Erythroblast (primary cell): ENCODE results near the gene CLSTN2.

Source experiments
- GATA1 ChIP-seq: IDR thresholded peaks from 2 replicates; pipeline ENCODE4 v1.6.1; 2011; ENCODE audit warnings: low read depth, mild to moderate bottlenecking, control low read depth, low read length, moderate library complexity
- POLR2A ChIP-seq: IDR thresholded peaks from 2 replicates; pipeline ENCODE4 v1.6.1; 2011; ENCODE audit warnings: mild to moderate bottlenecking, low read length

GRCh38 chr3:140117096-140117526 lies 182.1 kb downstream of the CLSTN2 start:
- TF ChIP-seq GATA1 (no peak), POLR2A (no peak)
